GM12873 (cell line): ENCODE data around the gene RANBP17.

Experiments
- CTCF ChIP-seq: IDR thresholded peaks from 2 replicates; pipeline ENCODE4 v1.5.1; 2012; ENCODE audit warnings: low read depth, mild to moderate bottlenecking, moderate library complexity, low read length, control low read depth; ENCODE audit not compliant: insufficient read depth; ENCODE audit errors: missing control alignments

The RANBP17 gene

DNA sequence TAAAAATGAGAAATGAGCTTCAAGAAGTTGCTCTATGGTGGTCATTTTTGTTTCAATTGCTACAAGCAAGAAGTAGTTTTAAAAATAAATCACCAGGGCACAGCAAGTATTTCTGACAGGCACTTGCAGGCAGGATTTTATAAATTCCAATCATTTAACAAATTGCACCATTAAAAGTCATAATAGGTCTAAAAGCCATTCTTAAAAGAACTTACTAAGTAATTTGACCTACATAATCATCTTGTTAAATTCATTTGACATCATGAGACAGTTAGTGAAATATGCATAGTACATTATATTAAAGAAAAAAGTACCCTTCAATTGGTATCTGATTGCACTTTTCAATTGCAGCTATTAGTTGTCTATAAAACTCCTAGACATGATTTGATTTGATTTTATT, 478.2 kb downstream of the RANBP17 start:
- no peak for TF ChIP-seq CTCF

- TF ChIP-seq CTCF = no peak
Observed at GRCh38 chr5:171340491-171340890, 478.7 kb downstream of the RANBP17 start.

- peak; percentile 75 for TF ChIP-seq CTCF
Observed at GRCh38 chr5:171342362-171343111, 480.7 kb downstream of the RANBP17 start.

- TF ChIP-seq CTCF = no peak
Observed at GRCh38 chr5:171344936-171345608, 483.3 kb downstream of the RANBP17 start.
